Activated naive CD8-positive, alpha-beta T cell treated with anti-CD3 and anti-CD28 coated beads, Interleukin-2, amount 50 U/mL, for 24 hours (primary cell): ENCODE results near the gene BMPR2.
"Not testable (repeated sequence)": the region's sequence is repeated elsewhere in the genome, so short reads cannot be mapped to it uniquely, and the experiment has no call there.

ENCODE experiments used
- ATAC-seq: fragments of 150-1000 bp; cut with Tn5 transposase; one replicate; pipeline ENCODE4 v1.10.0; 2021
- DNase-seq: peaks from one replicate; pipeline ENCODE4 v3.0.0; 2021
- H3K27ac Mint-ChIP-seq: one replicate; pipeline ENCODE4 v1.8.0; 2021; ENCODE audit warnings: mild to moderate bottlenecking, mixed read lengths
- H3K27me3 Mint-ChIP-seq: one replicate; pipeline ENCODE4 v1.8.0; 2021; ENCODE audit warnings: mixed read lengths
- H3K36me3 Mint-ChIP-seq: one replicate; pipeline ENCODE4 v1.8.0; 2021; ENCODE audit warnings: low read depth, mixed read lengths
- H3K4me1 Mint-ChIP-seq: one replicate; pipeline ENCODE4 v1.8.0; 2021; ENCODE audit warnings: mixed read lengths
- H3K4me3 Mint-ChIP-seq: one replicate; pipeline ENCODE4 v1.8.0; 2021; ENCODE audit warnings: mild to moderate bottlenecking, moderate library complexity, mixed read lengths
- H3K9me3 Mint-ChIP-seq: one replicate; pipeline ENCODE4 v1.8.0; 2021; ENCODE audit warnings: mixed read lengths

BMPR2 gene

GRCh38 chr2:202508686-202509085 is 132.6 kb downstream of the BMPR2 start:
- ATAC-seq (no peak), DNase-seq (no peak)
- Mint-ChIP-seq H3K9me3 (no peaks in the 10 kb centered on the region), H3K4me1 (no peaks in the 10 kb centered on the region), H3K4me3 (no peak overlapping the region), H3K36me3 (no peaks in the 10 kb centered on the region), H3K27ac (no peak overlapping the region), H3K27me3 (no peaks in the 10 kb centered on the region)

GRCh38 chr2:202510911-202511310 is 134.8 kb downstream of the BMPR2 start:
- Mint-ChIP-seq H3K4me1 (no peaks in the 10 kb centered on the region), H3K36me3 (peaks cover 4% of the 10 kb centered on the region), H3K27me3 (no peaks in the 10 kb centered on the region), H3K9me3 (no peaks in the 10 kb centered on the region), H3K27ac (no peak overlapping the region), H3K4me3 (no peak overlapping the region)
- ATAC-seq = no peak
- DNase-seq = no peak

GRCh38 chr2:202512176-202512575 is 136.0 kb downstream of the BMPR2 start:
- Mint-ChIP-seq H3K4me3 (no peak overlapping the region), H3K4me1 (no peaks in the 10 kb centered on the region), H3K27ac (no peak overlapping the region), H3K9me3 (no peaks in the 10 kb centered on the region), H3K36me3 (peaks cover 4% of the 10 kb centered on the region), H3K27me3 (no peaks in the 10 kb centered on the region)
- DNase-seq (no peak), ATAC-seq (no peak)

- no peak overlapping the region for H3K27ac Mint-ChIP-seq
- no peaks in the 10 kb centered on the region for H3K9me3 Mint-ChIP-seq
- no peak for ATAC-seq
- H3K36me3 Mint-ChIP-seq = peaks cover 4% of the 10 kb centered on the region
- no peak overlapping the region for H3K4me3 Mint-ChIP-seq
- no peaks in the 10 kb centered on the region for H3K27me3 Mint-ChIP-seq
- H3K4me1 Mint-ChIP-seq = no peaks in the 10 kb centered on the region
- DNase-seq = no peak
Measured at GRCh38 chr2:202514732-202515131, 138.6 kb downstream of the BMPR2 start.

GRCh38 chr2:202519453-202519852 is 143.3 kb downstream of the BMPR2 start:
- no peaks in the 10 kb centered on the region for H3K9me3 Mint-ChIP-seq
- H3K36me3 Mint-ChIP-seq = peaks cover 9% of the 10 kb centered on the region
- no peak overlapping the region for H3K27ac Mint-ChIP-seq
- no peaks in the 10 kb centered on the region for H3K27me3 Mint-ChIP-seq
- no peaks in the 10 kb centered on the region for H3K4me1 Mint-ChIP-seq
- ATAC-seq (no peak), DNase-seq (no peak)
- H3K4me3 Mint-ChIP-seq = no peak overlapping the region

- Mint-ChIP-seq H3K4me1 (no peaks in the 10 kb centered on the region), H3K9me3 (no peaks in the 10 kb centered on the region), H3K4me3 (no peak overlapping the region), H3K27ac (no peak overlapping the region), H3K36me3 (peaks cover 5% of the 10 kb centered on the region), H3K27me3 (no peaks in the 10 kb centered on the region)
- no peak for DNase-seq
- no peak for ATAC-seq
Measured at GRCh38 chr2:202521470-202521869, 145.3 kb downstream of the BMPR2 start.

- DNase-seq = no peak
Measured at GRCh38 chr2:202529389-202529788, 153.3 kb downstream of the BMPR2 start.

GRCh38 chr2:202530038-202530437 is 153.9 kb downstream of the BMPR2 start:
- Mint-ChIP-seq H3K4me1 (peaks cover 16% of the 10 kb centered on the region), H3K36me3 (no peaks in the 10 kb centered on the region), H3K9me3 (no peaks in the 10 kb centered on the region), H3K27me3 (no peaks in the 10 kb centered on the region), H3K4me3 (no peak overlapping the region), H3K27ac (no peak overlapping the region)
- ATAC-seq (peak; percentile 57), DNase-seq (no peak)

More at GRCh38 chr2:202529389-202529788, 153.3 kb downstream of the BMPR2 start:
- Mint-ChIP-seq H3K36me3 (no peaks in the 10 kb centered on the region), H3K4me1 (peaks cover 16% of the 10 kb centered on the region), H3K4me3 (no peak overlapping the region), H3K27ac (no peak overlapping the region), H3K27me3 (no peaks in the 10 kb centered on the region), H3K9me3 (no peaks in the 10 kb centered on the region)
- no peak for ATAC-seq

- H3K9me3 Mint-ChIP-seq, H3K4me3 Mint-ChIP-seq, ATAC-seq, DNase-seq, H3K27ac Mint-ChIP-seq, H3K4me1 Mint-ChIP-seq, H3K36me3 Mint-ChIP-seq, H3K27me3 Mint-ChIP-seq: not testable (repeated sequence)
Measured at GRCh38 chr2:202535290-202535689, 159.2 kb downstream of the BMPR2 start.

- H3K9me3 Mint-ChIP-seq = no peaks in the 10 kb centered on the region
- no peak overlapping the region for H3K27ac Mint-ChIP-seq
- no peaks in the 10 kb centered on the region for H3K36me3 Mint-ChIP-seq
- H3K4me1 Mint-ChIP-seq = peaks cover 7% of the 10 kb centered on the region
- H3K4me3 Mint-ChIP-seq = no peak overlapping the region
- DNase-seq (no peak), ATAC-seq (no peak)
- H3K27me3 Mint-ChIP-seq = no peaks in the 10 kb centered on the region
Measured at GRCh38 chr2:202541137-202541536, 165.0 kb downstream of the BMPR2 start.

- ATAC-seq (no peak), DNase-seq (no peak)
- Mint-ChIP-seq H3K27me3 (no peaks in the 10 kb centered on the region), H3K9me3 (no peaks in the 10 kb centered on the region), H3K36me3 (no peaks in the 10 kb centered on the region), H3K4me3 (no peak overlapping the region), H3K4me1 (peaks cover 7% of the 10 kb centered on the region), H3K27ac (no peak overlapping the region)
Measured at GRCh38 chr2:202542142-202542541, 166.0 kb downstream of the BMPR2 start.

- no peak overlapping the region for H3K4me3 Mint-ChIP-seq
- ATAC-seq (peak; percentile 86), DNase-seq (no peak)
- H3K36me3 Mint-ChIP-seq = no peaks in the 10 kb centered on the region
- H3K27ac Mint-ChIP-seq = no peak overlapping the region
- H3K4me1 Mint-ChIP-seq = peaks cover 7% of the 10 kb centered on the region
- H3K27me3 Mint-ChIP-seq = no peaks in the 10 kb centered on the region
- no peaks in the 10 kb centered on the region for H3K9me3 Mint-ChIP-seq
Measured at GRCh38 chr2:202545523-202545922, 169.4 kb downstream of the BMPR2 start.

- Mint-ChIP-seq H3K4me3 (no peak overlapping the region), H3K27ac (no peak overlapping the region)
- DNase-seq = no peak
Measured at GRCh38 chr2:202545931-202546330, 169.8 kb downstream of the BMPR2 start.

GRCh38 chr2:202546499-202547141 is 170.5 kb downstream of the BMPR2 start:
- not testable (repeated sequence) for ATAC-seq, H3K4me1 Mint-ChIP-seq, H3K4me3 Mint-ChIP-seq, H3K27me3 Mint-ChIP-seq, DNase-seq, H3K9me3 Mint-ChIP-seq, H3K27ac Mint-ChIP-seq, H3K36me3 Mint-ChIP-seq

More at GRCh38 chr2:202545931-202546330, 169.8 kb downstream of the BMPR2 start:
- H3K9me3 Mint-ChIP-seq = no peaks in the 10 kb centered on the region
- no peak for ATAC-seq
- peaks cover 7% of the 10 kb centered on the region for H3K4me1 Mint-ChIP-seq
- H3K36me3 Mint-ChIP-seq = no peaks in the 10 kb centered on the region
- H3K27me3 Mint-ChIP-seq = no peaks in the 10 kb centered on the region

- DNase-seq (no peak), ATAC-seq (no peak)
- Mint-ChIP-seq H3K27me3 (no peaks in the 10 kb centered on the region), H3K4me3 (no peak overlapping the region), H3K4me1 (peaks cover 7% of the 10 kb centered on the region), H3K27ac (no peak overlapping the region), H3K36me3 (no peaks in the 10 kb centered on the region), H3K9me3 (no peaks in the 10 kb centered on the region)
Measured at GRCh38 chr2:202548240-202548639, 172.1 kb downstream of the BMPR2 start.

- H3K27me3 Mint-ChIP-seq, H3K4me3 Mint-ChIP-seq, H3K27ac Mint-ChIP-seq, H3K9me3 Mint-ChIP-seq, H3K4me1 Mint-ChIP-seq, ATAC-seq, H3K36me3 Mint-ChIP-seq, DNase-seq: not testable (repeated sequence)
Measured at GRCh38 chr2:202551000-202551399, 174.9 kb downstream of the BMPR2 start.
